ENCODE data around the gene PRR22.

Gene PRR22

GRCh38 chr19:5804516-5805461 is 20.2 kb upstream of the PRR22 start, which contains the start of gene NRTN:
TSS of gene NRTN (plus strand) at chr19:5805067. CDS start at chr19:5824166, 19,099 bp downstream.
- 0 out of 2 replicates have a peak, but pooled peaks have one; percentile 16 for TF ChIP-seq EGR1 (IDR thresholded peaks at IDR 0.05)
- no peak for TF ChIP-seq YY1 (IDR thresholded peaks at IDR 0.05; ENCODE audit: low read depth)

GRCh38 chr19:5803752-5804515 is 19.4 kb upstream of the PRR22 start:
- TF ChIP-seq CEBPB (IDR thresholded peaks at IDR 0.05) (no peak), TCF12 (IDR thresholded peaks at IDR 0.05; ENCODE audit: low read depth) (peak; percentile 24; the same call in 1 of the 2 replicates), MAX (IDR thresholded peaks at IDR 0.05) (peak; percentile 98), ZBTB7A (IDR thresholded peaks at IDR 0.05; ENCODE audit: low read depth) (peak; percentile 20; the same call in 1 of the 2 replicates), RAD21 (IDR thresholded peaks at IDR 0.05; ENCODE audit: low read depth) (peak; percentile 92), TEAD4 (IDR thresholded peaks at IDR 0.05) (no peak)

- TF ChIP-seq EGR1 (IDR thresholded peaks at IDR 0.05) (no peak), USF1 (IDR thresholded peaks at IDR 0.05) (peak; percentile 46; the same call in 1 of the 2 replicates), TEAD4 (IDR thresholded peaks at IDR 0.05) (0 out of 2 replicates have a peak, but pooled peaks have one; percentile 51), TCF12 (IDR thresholded peaks at IDR 0.05; ENCODE audit: low read depth) (no peak)
These were observed 18.9 kb upstream of the PRR22 start for GRCh38 chr19:5803441-5803751.

GRCh38 chr19:5801796-5802619 is 17.5 kb upstream of the PRR22 start:
- TF ChIP-seq RAD21 (IDR thresholded peaks at IDR 0.05; ENCODE audit: low read depth) (no peak), MAX (IDR thresholded peaks at IDR 0.05) (peak; percentile 61; the same call in 1 of the 2 replicates), ZBTB7A (IDR thresholded peaks at IDR 0.05; ENCODE audit: low read depth) (peak; percentile 89; the same call in 1 of the 2 replicates)

GRCh38 chr19:5800361-5801270 is 16.1 kb upstream of the PRR22 start:
- TF ChIP-seq TAF1 (IDR thresholded peaks at IDR 0.05; ENCODE audit: low read depth) (no peak), MAX (IDR thresholded peaks at IDR 0.05) (no peak), FOXM1 (IDR thresholded peaks at IDR 0.05; ENCODE audit: borderline replicate concordance, low read depth) (no peak), TEAD4 (IDR thresholded peaks at IDR 0.05) (no peak), REST (IDR thresholded peaks at IDR 0.05; ENCODE audit: low read depth) (no peak), EP300 (IDR thresholded peaks at IDR 0.05; ENCODE audit: borderline replicate concordance) (no peak), ZBTB7A (IDR thresholded peaks at IDR 0.05; ENCODE audit: low read depth) (no peak), CEBPB (IDR thresholded peaks at IDR 0.05) (no peak), RAD21 (IDR thresholded peaks at IDR 0.05; ENCODE audit: low read depth) (no peak), YY1 (IDR thresholded peaks at IDR 0.05; ENCODE audit: low read depth) (no peak), CREB1 (IDR thresholded peaks at IDR 0.05; ENCODE audit: low read depth) (no peak), EGR1 (IDR thresholded peaks at IDR 0.05) (no peak), USF1 (IDR thresholded peaks at IDR 0.05) (no peak), NFIC (IDR thresholded peaks at IDR 0.05) (no peak), TCF12 (IDR thresholded peaks at IDR 0.05; ENCODE audit: low read depth) (no peak)

Measured in Ishikawa (cell line).